DOHH2 (cell line): Measurements from ENCODE around the gene AGTPBP1.

Experiments
- H3F3A ChIP-seq: fragments of 200-600 bp; sonication (generic), shearing (Covaris generic); 2 replicates; pipeline ENCODE4 v1.6.0; 2016; ENCODE audit warnings: antibody characterized with exemption, mild to moderate bottlenecking; ENCODE audit not compliant: control insufficient read depth, insufficient read depth
- H3K27ac ChIP-seq: fragments of 200-600 bp; sonication (generic); 2 replicates; pipeline ENCODE4 v1.5.1; 2014; ENCODE audit warnings: low read depth, mild to moderate bottlenecking, low read length, moderate library complexity
- H3K27me3 ChIP-seq: fragments of 200-600 bp; sonication (generic); 2 replicates; pipeline ENCODE4 v1.6.1; 2014; ENCODE audit warnings: mild to moderate bottlenecking, low read length, mixed read lengths; ENCODE audit not compliant: control insufficient read depth
- H3K36me3 ChIP-seq: fragments of 200-600 bp; sonication (generic); 2 replicates; pipeline ENCODE4 v1.6.1; 2014; ENCODE audit warnings: mild to moderate bottlenecking, low read length, moderate library complexity, mixed read lengths; ENCODE audit not compliant: control insufficient read depth
- H3K4me1 ChIP-seq: fragments of 200-600 bp; sonication (generic); 2 replicates; pipeline ENCODE4 v1.6.1; 2014; ENCODE audit warnings: mild to moderate bottlenecking, low read length, mixed read lengths; ENCODE audit not compliant: control insufficient read depth
- H3K4me2 ChIP-seq: fragments of 200-600 bp; sonication (generic); 2 replicates; pipeline ENCODE4 v1.6.0; 2014; ENCODE audit warnings: mild to moderate bottlenecking, low read length, moderate library complexity
- H3K4me3 ChIP-seq: fragments of 200-600 bp; sonication (generic); 2 replicates; pipeline ENCODE4 v1.5.1; 2014; ENCODE audit warnings: mild to moderate bottlenecking, low read length, mixed read lengths
- H3K79me2 ChIP-seq: fragments of 200-600 bp; sonication (generic); 2 replicates; pipeline ENCODE4 v1.6.1; 2014; ENCODE audit warnings: mild to moderate bottlenecking, low read length, mixed read lengths; ENCODE audit not compliant: control insufficient read depth
- H3K9me2 ChIP-seq: fragments of 200-600 bp; sonication (generic); replicated peaks from 2 replicates; pipeline ENCODE4 v1.6.1; 2014; ENCODE audit warnings: mild to moderate bottlenecking, low read length, mixed read lengths; ENCODE audit not compliant: control insufficient read depth
- H3K9me3 ChIP-seq: fragments of 200-600 bp; sonication (generic); 2 replicates; pipeline ENCODE4 v1.6.1; 2014; ENCODE audit warnings: antibody characterized with exemption, low read length, mixed read lengths; ENCODE audit not compliant: control insufficient read depth, insufficient read depth
- H4K20me1 ChIP-seq: fragments of 200-600 bp; sonication (generic); 2 replicates; pipeline ENCODE4 v1.6.0; 2014; ENCODE audit warnings: low read depth, mild to moderate bottlenecking, antibody characterized with exemption, low read length, moderate library complexity; ENCODE audit not compliant: control insufficient read depth, insufficient read depth
- EZH2phosphoT487 ChIP-seq: fragments of 200-600 bp; sonication (generic); IDR thresholded peaks from 2 replicates; pipeline ENCODE4 v1.6.1; 2017; ENCODE audit warnings: borderline replicate concordance, mild to moderate bottlenecking, antibody characterized with exemption, low read length, moderate library complexity, mixed read lengths
- TF ChIP-seq, protein P1 (sequence below): fragments of 200-600 bp; sonication (generic); IDR thresholded peaks from one replicate; pipeline ENCODE4 v1.5.1; 2014; ENCODE audit warnings: antibody characterized with exemption, mild to moderate bottlenecking, low read depth, low read length; ENCODE audit not compliant: poor library complexity, severe bottlenecking

The AGTPBP1 gene

DNA sequence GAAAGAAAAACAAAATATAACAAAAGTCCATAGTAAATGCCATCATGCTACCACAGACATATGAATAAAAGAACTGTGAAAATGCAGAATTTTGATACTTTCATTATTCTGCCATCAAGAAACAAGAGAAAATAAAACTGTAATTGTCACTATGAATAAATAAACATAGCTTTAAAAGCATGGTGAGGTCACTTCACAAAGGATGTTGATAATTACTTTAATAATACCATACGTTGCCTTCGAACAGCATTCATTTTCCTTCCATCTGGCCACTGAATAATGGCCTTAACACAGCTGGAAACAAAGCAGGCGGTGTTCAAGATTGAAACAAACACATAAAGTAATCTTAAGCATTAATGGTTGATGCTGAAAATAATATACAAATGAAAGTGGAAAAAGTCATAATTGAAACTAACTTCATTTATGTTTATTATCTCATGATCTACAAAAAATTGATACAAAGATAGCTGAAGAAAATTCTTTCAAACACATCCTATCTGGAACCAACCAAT is 102.0 kb downstream of the AGTPBP1 start:
- no peaks in the 10 kb centered on the region for H3F3A ChIP-seq
- no peaks in the 10 kb centered on the region for H3K9me2 ChIP-seq
- H4K20me1 ChIP-seq: no peaks in the 10 kb centered on the region
- TF ChIP-seq, protein P1, sequence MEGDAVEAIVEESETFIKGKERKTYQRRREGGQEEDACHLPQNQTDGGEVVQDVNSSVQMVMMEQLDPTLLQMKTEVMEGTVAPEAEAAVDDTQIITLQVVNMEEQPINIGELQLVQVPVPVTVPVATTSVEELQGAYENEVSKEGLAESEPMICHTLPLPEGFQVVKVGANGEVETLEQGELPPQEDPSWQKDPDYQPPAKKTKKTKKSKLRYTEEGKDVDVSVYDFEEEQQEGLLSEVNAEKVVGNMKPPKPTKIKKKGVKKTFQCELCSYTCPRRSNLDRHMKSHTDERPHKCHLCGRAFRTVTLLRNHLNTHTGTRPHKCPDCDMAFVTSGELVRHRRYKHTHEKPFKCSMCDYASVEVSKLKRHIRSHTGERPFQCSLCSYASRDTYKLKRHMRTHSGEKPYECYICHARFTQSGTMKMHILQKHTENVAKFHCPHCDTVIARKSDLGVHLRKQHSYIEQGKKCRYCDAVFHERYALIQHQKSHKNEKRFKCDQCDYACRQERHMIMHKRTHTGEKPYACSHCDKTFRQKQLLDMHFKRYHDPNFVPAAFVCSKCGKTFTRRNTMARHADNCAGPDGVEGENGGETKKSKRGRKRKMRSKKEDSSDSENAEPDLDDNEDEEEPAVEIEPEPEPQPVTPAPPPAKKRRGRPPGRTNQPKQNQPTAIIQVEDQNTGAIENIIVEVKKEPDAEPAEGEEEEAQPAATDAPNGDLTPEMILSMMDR: no peak
- TF ChIP-seq EZH2phosphoT487: no peak
- no peak overlapping the region for H3K4me2 ChIP-seq
- H3K4me1 ChIP-seq: no peaks in the 10 kb centered on the region
- H3K36me3 ChIP-seq: 0 out of 2 replicates have a peak, but pooled peaks cover 4% of the 10 kb centered on the region
- H3K9me3 ChIP-seq: no peaks in the 10 kb centered on the region
- H3K27ac ChIP-seq: no peak overlapping the region
- no peak overlapping the region for H3K4me3 ChIP-seq
- no peaks in the 10 kb centered on the region for H3K27me3 ChIP-seq
- H3K79me2 ChIP-seq: no peaks in the 10 kb centered on the region

DNA sequence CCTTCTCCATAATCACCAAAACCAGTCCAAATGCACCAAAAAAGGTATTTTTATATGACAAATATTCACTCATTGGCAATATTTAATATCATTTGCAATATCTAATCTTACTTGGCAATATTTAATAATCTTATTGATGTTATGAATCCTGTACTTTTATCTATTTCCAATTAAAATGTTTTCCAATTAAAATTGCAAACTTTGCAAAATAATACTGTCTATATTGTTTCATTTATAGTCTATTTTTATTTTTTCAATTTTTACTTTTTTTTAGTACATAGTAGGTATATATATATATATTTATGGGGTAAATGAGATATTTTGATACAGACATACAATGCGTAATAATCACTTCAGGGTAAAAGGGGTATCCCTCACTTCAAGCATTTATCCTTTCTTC is 109.9 kb downstream of the AGTPBP1 start:
- Histone ChIP-seq H3K4me1 (no peaks in the 10 kb centered on the region), H4K20me1 (no peaks in the 10 kb centered on the region), H3K27ac (no peak overlapping the region), H3K9me3 (no peaks in the 10 kb centered on the region), H3K9me2 (no peaks in the 10 kb centered on the region), H3K36me3 (0 out of 2 replicates have a peak, but pooled peaks cover 5% of the 10 kb centered on the region), H3K27me3 (no peaks in the 10 kb centered on the region), H3K4me3 (no peak overlapping the region), H3K4me2 (no peak overlapping the region), H3F3A (no peaks in the 10 kb centered on the region), H3K79me2 (no peaks in the 10 kb centered on the region)
- TF ChIP-seq, protein P1: no peak
- TF ChIP-seq EZH2phosphoT487: no peak

DNA sequence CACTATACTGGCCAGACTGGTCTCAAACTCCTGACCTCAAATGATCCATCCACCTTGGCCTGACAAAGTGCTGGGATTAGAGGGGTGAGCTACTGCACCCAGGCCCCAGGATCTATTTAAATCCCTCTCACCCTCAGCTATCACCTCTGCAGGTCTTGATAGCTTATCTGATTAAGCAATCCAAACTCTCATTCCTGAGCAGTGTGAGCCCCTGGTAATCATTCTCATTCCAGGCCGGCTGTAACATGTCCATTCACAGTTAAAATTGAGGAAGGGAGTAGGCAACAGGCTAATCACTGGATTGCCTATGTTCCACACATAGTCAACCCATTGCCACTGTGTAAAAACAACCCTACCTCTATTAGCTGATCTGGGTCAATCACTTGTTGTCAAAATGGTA is 111.1 kb downstream of the AGTPBP1 start:
- no peak for TF ChIP-seq EZH2phosphoT487
- TF ChIP-seq, protein P1: no peak
- no peak overlapping the region for H3K27ac ChIP-seq
- no peaks in the 10 kb centered on the region for H3K4me1 ChIP-seq
- H4K20me1 ChIP-seq: no peaks in the 10 kb centered on the region
- no peak overlapping the region for H3K4me2 ChIP-seq
- H3K4me3 ChIP-seq: no peak overlapping the region
- no peaks in the 10 kb centered on the region for H3F3A ChIP-seq
- no peaks in the 10 kb centered on the region for H3K79me2 ChIP-seq
- 0 out of 2 replicates have a peak, but pooled peaks cover 5% of the 10 kb centered on the region for H3K36me3 ChIP-seq
- no peaks in the 10 kb centered on the region for H3K27me3 ChIP-seq
- H3K9me2 ChIP-seq: no peaks in the 10 kb centered on the region
- no peaks in the 10 kb centered on the region for H3K9me3 ChIP-seq
